GM21576 (cell line): ENCODE measurements around the gene EHD4.

Experiments used
- ATAC-seq: cut with Tn5 transposase; IDR thresholded peaks from one replicate; pipeline ENCODE4 v1.9.1; 2021; ENCODE audit warnings: mild to moderate bottlenecking, moderate library complexity; ENCODE audit not compliant: unreplicated experiment

The EHD4 gene

GRCh38 chr15:41981371-41982132 is 9.2 kb upstream of the EHD4 start:
- no peak for ATAC-seq

GRCh38 chr15:41980654-41981323 is 8.4 kb upstream of the EHD4 start:
- no peak for ATAC-seq

GRCh38 chr15:41979493-41980266 is 7.3 kb upstream of the EHD4 start:
- ATAC-seq: no peak

GRCh38 chr15:41978534-41978933 is 6.2 kb upstream of the EHD4 start:
- no peak for ATAC-seq

GRCh38 chr15:41977757-41978383 is 5.5 kb upstream of the EHD4 start:
- ATAC-seq: no peak

GRCh38 chr15:41975669-41976068 is 3.3 kb upstream of the EHD4 start:
- ATAC-seq: no peak

- ATAC-seq: no peak
Observed at GRCh38 chr15:41974041-41974440, 1.7 kb upstream of the EHD4 start.

- peak; percentile 16 for ATAC-seq
Observed at GRCh38 chr15:41971895-41972252, 483 bp downstream of the EHD4 start.

GRCh38 chr15:41971089-41971894 is 1.1 kb downstream of the EHD4 start:
- peak; percentile 45 for ATAC-seq

GRCh38 chr15:41970456-41970855 is 1.9 kb downstream of the EHD4 start:
- no peak for ATAC-seq

- no peak for ATAC-seq
Observed at GRCh38 chr15:41969851-41970431, 2.4 kb downstream of the EHD4 start.

- no peak for ATAC-seq
Observed at GRCh38 chr15:41968701-41969100, 3.7 kb downstream of the EHD4 start.

- ATAC-seq: no peak
Observed at GRCh38 chr15:41967506-41968206, 4.7 kb downstream of the EHD4 start.

GRCh38 chr15:41966920-41967465 is 5.4 kb downstream of the EHD4 start:
- no peak for ATAC-seq

GRCh38 chr15:41966414-41966812 is 5.9 kb downstream of the EHD4 start:
- no peak for ATAC-seq

- no peak for ATAC-seq
Observed at GRCh38 chr15:41965441-41966413, 6.6 kb downstream of the EHD4 start.

- ATAC-seq: no peak
Observed at GRCh38 chr15:41961595-41962202, 10.7 kb downstream of the EHD4 start.
